Measurements from ENCODE around the gene TH.

Gene TH

DNA sequence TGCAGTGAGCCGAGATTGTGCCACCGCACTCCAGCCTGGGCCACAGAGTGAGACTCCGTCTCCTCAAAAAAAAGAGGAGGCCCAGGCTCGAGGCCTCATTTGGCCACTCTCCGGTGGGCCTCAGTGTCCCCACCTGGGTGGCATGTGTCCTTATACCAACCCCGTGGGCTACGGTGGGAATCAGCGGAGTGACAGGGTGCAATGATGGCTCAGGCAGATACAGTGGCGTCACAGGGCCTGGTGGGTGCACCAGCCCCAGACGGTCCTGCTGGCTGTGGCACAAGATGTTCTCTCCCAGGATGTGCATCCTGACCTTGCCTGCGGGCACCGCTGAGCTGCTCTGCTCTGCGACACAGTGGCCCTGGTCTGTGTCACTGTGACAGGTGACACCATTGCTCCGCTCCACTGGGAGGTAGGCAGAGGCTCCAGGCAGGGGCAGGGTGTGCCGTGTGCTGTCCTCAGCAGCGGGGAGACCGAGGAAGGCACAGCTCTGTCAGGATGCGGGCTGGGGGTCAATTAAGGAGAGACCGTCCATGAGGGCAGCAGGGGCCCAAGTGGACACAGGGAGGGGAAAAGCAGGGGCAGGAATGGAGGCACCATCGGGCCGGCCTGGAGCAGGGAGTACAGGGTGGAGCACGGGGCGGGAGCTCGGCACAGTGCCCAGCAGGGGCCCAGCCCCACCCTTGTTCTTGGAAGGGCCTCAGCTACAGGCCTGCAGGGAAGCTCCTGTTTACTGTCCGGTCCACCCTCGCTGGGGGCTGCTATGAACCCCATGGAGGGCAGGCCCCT is 21.7 kb upstream of the TH start:
- H3K36me3 ChIP-seq = no peaks in the 10 kb centered on the region
- peaks cover 5 to 10% of the 10 kb centered on the region in 2 experiments for H3K4me1 ChIP-seq (ENCODE audit: control insufficient read depth in 1 of 2, insufficient read depth in 1 of 2, low read depth in 1 of 2, low read length in 1 of 2)
- H3K27me3 ChIP-seq = peaks cover 17% of the 10 kb centered on the region
- no peaks in the 10 kb centered on the region for H3K9me3 ChIP-seq
- H3K4me3 ChIP-seq (ENCODE audit: low read depth in 1 of 2, low read length in 1 of 2) = no peak overlapping the region
- TF ChIP-seq, protein P1, sequence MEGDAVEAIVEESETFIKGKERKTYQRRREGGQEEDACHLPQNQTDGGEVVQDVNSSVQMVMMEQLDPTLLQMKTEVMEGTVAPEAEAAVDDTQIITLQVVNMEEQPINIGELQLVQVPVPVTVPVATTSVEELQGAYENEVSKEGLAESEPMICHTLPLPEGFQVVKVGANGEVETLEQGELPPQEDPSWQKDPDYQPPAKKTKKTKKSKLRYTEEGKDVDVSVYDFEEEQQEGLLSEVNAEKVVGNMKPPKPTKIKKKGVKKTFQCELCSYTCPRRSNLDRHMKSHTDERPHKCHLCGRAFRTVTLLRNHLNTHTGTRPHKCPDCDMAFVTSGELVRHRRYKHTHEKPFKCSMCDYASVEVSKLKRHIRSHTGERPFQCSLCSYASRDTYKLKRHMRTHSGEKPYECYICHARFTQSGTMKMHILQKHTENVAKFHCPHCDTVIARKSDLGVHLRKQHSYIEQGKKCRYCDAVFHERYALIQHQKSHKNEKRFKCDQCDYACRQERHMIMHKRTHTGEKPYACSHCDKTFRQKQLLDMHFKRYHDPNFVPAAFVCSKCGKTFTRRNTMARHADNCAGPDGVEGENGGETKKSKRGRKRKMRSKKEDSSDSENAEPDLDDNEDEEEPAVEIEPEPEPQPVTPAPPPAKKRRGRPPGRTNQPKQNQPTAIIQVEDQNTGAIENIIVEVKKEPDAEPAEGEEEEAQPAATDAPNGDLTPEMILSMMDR (IDR thresholded peaks at IDR 0.05) = no peak
- H3K27ac ChIP-seq = no peak overlapping the region

DNA sequence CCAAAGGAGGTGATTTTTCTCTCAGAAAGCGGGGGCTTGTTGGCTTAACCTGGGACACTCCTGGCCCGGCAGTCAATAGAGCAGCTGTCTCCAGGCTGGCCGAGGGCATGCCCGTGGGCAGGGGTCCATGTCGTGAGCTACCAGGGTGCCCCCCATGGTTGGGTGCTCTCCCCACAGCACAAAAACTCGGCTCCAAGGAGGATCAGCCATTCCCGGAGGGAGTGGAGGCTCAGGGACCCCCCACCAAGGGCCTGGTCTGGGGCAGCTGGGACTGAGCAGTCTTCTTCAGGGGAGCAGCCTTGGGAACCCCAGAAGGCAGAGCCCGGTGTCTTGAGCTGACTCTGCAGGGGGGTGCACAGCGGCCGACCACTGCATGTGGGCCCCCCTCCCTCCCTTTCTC is 20.8 kb upstream of the TH start:
- H3K4me1 ChIP-seq (ENCODE audit: control insufficient read depth in 1 of 2, insufficient read depth in 1 of 2, low read depth in 1 of 2, low read length in 1 of 2) = peaks cover 5 to 10% of the 10 kb centered on the region in 2 experiments
- H3K4me3 ChIP-seq (ENCODE audit: low read depth in 1 of 2, low read length in 1 of 2) = no peak overlapping the region
- no peaks in the 10 kb centered on the region for H3K9me3 ChIP-seq
- no peaks in the 10 kb centered on the region for H3K36me3 ChIP-seq
- TF ChIP-seq, protein P1 (IDR thresholded peaks at IDR 0.05) = no peak
- no peak overlapping the region for H3K27ac ChIP-seq
- peaks cover 18% of the 10 kb centered on the region for H3K27me3 ChIP-seq

DNA sequence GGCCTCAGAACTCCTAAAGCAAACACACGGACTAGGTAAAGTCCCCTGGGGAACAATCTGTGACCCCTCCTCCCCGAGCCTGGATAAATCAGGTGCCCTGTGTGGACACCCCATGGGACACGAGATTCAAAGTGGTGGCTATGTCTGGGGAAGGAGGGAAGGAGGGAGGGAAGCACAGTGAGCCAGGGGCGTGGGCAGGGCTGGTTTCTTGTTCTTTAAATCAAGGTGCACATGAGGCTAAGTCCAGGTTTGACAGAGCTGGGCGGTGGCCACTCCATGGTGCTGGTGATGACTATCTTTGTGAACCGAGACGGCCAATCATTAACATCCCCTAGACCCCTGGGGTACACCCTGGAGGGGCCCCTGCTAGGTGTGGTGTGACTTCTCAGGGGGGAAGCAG is 20.3 kb upstream of the TH start:
- no peaks in the 10 kb centered on the region for H3K36me3 ChIP-seq
- TF ChIP-seq, protein P1 (IDR thresholded peaks at IDR 0.05) = no peak
- no peak overlapping the region for H3K27ac ChIP-seq
- peaks cover 5 to 10% of the 10 kb centered on the region in 2 experiments for H3K4me1 ChIP-seq (ENCODE audit: control insufficient read depth in 1 of 2, insufficient read depth in 1 of 2, low read depth in 1 of 2, low read length in 1 of 2)
- H3K4me3 ChIP-seq (ENCODE audit: low read depth in 1 of 2, low read length in 1 of 2) = no peak overlapping the region
- peaks cover 24% of the 10 kb centered on the region for H3K27me3 ChIP-seq
- H3K9me3 ChIP-seq = no peaks in the 10 kb centered on the region

DNA sequence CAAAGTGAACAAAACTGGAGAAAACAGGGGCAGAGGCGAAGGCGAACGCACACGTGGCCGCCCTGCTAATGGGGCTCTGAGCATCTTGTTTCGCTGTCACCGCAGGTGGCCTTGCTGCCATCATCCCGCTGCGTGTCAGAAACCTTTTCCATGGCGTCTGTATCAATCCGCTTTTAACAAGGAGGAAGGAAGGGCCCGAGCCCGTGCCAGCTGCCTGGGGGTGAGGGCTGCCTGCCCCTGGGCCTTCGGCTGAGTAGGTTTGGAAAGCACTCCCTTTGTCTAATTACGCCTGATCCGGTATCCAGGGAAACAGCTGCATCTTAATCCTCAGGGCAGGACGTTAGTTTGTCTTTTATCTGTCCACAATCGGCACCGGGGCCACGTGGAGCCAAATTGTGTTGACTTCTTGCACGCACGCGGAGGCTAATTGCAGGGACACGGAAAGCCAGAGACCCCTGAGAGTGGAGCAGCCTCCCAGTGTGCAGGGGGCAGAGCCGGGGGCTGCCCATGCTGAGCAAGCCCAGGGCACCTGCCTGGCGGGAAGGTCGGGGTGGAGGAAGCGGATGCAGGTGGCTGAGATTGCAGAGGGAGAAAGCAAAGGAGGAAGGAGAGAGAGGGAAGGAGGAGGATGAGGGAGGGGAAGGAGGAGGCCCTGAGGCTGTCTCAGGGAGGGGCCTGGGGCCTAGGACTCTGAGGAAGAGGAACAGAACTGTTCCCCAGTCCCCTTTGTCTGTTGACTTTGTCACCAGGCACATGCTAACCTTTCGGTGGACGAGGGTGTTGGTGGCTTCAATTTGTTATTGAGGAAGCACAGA is 19.2 kb upstream of the TH start:
- H3K36me3 ChIP-seq = no peaks in the 10 kb centered on the region
- H3K4me1 ChIP-seq (ENCODE audit: control insufficient read depth in 1 of 2, insufficient read depth in 1 of 2, low read depth in 1 of 2, low read length in 1 of 2) = peaks cover 5 to 10% of the 10 kb centered on the region in 2 experiments
- H3K4me3 ChIP-seq (ENCODE audit: low read depth in 1 of 2, low read length in 1 of 2) = no peak overlapping the region
- no peaks in the 10 kb centered on the region for H3K9me3 ChIP-seq
- TF ChIP-seq, protein P1 (IDR thresholded peaks at IDR 0.05) = no peak
- H3K27ac ChIP-seq = peak overlapping the region; percentile 43
- H3K27me3 ChIP-seq = peaks cover 34% of the 10 kb centered on the region

DNA sequence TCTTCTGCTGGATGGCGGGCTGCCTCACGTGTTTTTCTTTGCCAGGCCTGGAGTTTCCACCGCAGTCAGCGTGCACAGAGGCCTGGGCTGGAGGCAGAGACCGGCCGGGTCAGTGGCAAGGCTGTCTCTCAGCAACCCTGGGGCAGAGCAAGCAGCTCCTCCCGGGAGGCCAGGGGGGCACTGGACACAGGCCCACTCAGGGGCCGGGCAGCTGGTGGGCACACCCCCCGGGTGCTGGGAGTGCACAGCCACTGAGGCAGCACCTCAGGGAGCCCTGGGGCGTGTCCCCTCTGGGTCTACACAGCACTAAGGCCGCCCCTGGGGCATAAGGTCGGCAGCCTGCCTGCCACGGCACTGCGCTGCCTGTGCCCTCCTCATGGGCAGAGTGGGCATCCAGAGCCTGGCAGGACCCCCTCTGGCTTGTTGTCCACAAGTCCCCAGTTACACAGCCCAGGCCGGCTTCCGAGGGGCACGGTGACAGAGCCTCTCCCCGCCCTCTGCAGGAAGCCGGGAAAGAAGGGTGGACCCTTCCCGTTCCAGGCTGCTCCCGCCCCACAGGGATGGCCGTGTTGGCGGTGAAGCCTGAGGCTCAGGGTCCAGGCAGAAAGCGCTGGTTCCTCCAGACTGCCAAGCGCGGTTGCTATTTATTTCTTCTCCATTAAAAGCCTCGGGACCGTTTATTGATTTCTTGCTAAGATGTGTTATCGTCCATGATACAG is 18.5 kb upstream of the TH start:
- Histone ChIP-seq H3K9me3 (no peaks in the 10 kb centered on the region), H3K27me3 (peaks cover 42% of the 10 kb centered on the region), H3K36me3 (no peaks in the 10 kb centered on the region), H3K27ac (no peak overlapping the region), H3K4me1 (ENCODE audit: control insufficient read depth in 1 of 2, insufficient read depth in 1 of 2, low read depth in 1 of 2, low read length in 1 of 2) (peaks cover 5 to 10% of the 10 kb centered on the region in 2 experiments), H3K4me3 (ENCODE audit: low read depth in 1 of 2, low read length in 1 of 2) (no peak overlapping the region)
- TF ChIP-seq, protein P1 (IDR thresholded peaks at IDR 0.05) = no peak
